ENCODE results near the gene MRC2. TPM values are rescaled to one million over a fixed set of nuclear protein-coding genes. Genes with fewer than 3 reads are reported as not detected.
A peak's percentile ranks its signal among the peaks of the same experiment; 100 is the strongest.

Gene MRC2
- polyA plus RNA-seq, 2 of the 4 experiments (the other 2 are of a cell fraction), result 20.2 to 57.3 TPM

- FAIRE-seq (no peak), ATAC-seq (no peak), DNase-seq (ENCODE audit: low read depth in 1 of 2, low spot score in 1 of 2) (no peak)
- Histone ChIP-seq H3K27ac (no peak overlapping the region), H3K4me3 (no peak overlapping the region), H3K4me1 (peaks cover 21% of the 10 kb centered on the region), H3K4me2 (no peak overlapping the region), H3K9me3 (peaks cover 19% of the 10 kb centered on the region)
- no peak for TF ChIP-seq FOXS1 (CRISPR knock-in tag; IDR thresholded peaks at IDR 0.05)
- TF ChIP-seq ZC3H11A (IDR thresholded peaks at IDR 0.05), result no peak
- TF ChIP-seq BHLHE40 (IDR thresholded peaks at IDR 0.05; ENCODE audit: low read depth, low read length), result no peak
- TF ChIP-seq EHMT2 (IDR thresholded peaks at IDR 0.05; ENCODE audit: low read depth), result no peak
- TF ChIP-seq ESRRA (IDR thresholded peaks at IDR 0.05; ENCODE audit: borderline replicate concordance, low read length), result no peak
- no peak for TF ChIP-seq PHF8 (IDR thresholded peaks at IDR 0.05; ENCODE audit: borderline replicate concordance, low read depth)
- no peak for TF ChIP-seq HEYL (CRISPR knock-in tag; IDR thresholded peaks at IDR 0.05)
- TF ChIP-seq KDM5A (IDR thresholded peaks at IDR 0.05), result no peak
- WGBS (ENCODE audit: missing lambda C conversion rate), result 88% methylated on average over 9 of the region's 9 CpGs
- ChIA-PET CTCF (interaction anchor here (1.1 to 6.3 kb wide), 5 partner anchors 14 to 261 kb away, joined by 3 to 39 read pairs (median 5); no protein-coding TSS in a partner anchor), POLR2A (no interaction called here)
Measured at GRCh38 chr17:62707425-62707739, 79.9 kb downstream of the MRC2 start.

- DNase-seq (ENCODE audit: low read depth in 1 of 2, low spot score in 1 of 2), result peak in 1 of 2 experiments; percentile 58
Measured at GRCh38 chr17:62708587-62708986, 81.1 kb downstream of the MRC2 start.

GRCh38 chr17:62712171-62712581 is 84.7 kb downstream of the MRC2 start:
- ChIA-PET POLR2A (no interaction called here), CTCF (interaction anchor here (0.6 to 4.5 kb wide), 8 partner anchors 8 to 695 kb away, joined by 3 to 23 read pairs (median 4); no protein-coding TSS in a partner anchor)
- FAIRE-seq (no peak), DNase-seq (ENCODE audit: low read depth in 1 of 2, low spot score in 1 of 2) (no peak), ATAC-seq (no peak)
- Histone ChIP-seq H3K4me3 (no peak overlapping the region), H3K27ac (0 out of 6 replicates have a peak overlapping the region, but pooled peaks of 1 of the 2 experiments have one; percentile 10), H3K4me1 (0 out of 3 replicates have a peak, but pooled peaks cover 9% of the 10 kb centered on the region), H3K9me3 (peaks cover 19% of the 10 kb centered on the region), H3K4me2 (no peak overlapping the region)
- 80% methylated on average over 8 of the region's 8 CpGs for WGBS (ENCODE audit: missing lambda C conversion rate)
- TF ChIP-seq NR3C1 (IDR thresholded peaks at IDR 0.05) (no peak), CHD4 (IDR thresholded peaks at IDR 0.05; ENCODE audit: borderline replicate concordance) (no peak), KDM1A (IDR thresholded peaks at IDR 0.05; ENCODE audit: low read depth) (no peak), HES2 (IDR thresholded peaks at IDR 0.05) (no peak), RCOR1 (IDR thresholded peaks at IDR 0.05; ENCODE audit: low read depth, low read length) (no peak), MAX (IDR thresholded peaks at IDR 0.05) (no peak), E2F6 (IDR thresholded peaks at IDR 0.05; ENCODE audit: borderline replicate concordance, low read depth) (no peak), REST (IDR thresholded peaks at IDR 0.05) (no peak), FOSL2 (IDR thresholded peaks at IDR 0.05) (no peak), FOSL2 (CRISPR knock-in tag; IDR thresholded peaks at IDR 0.05) (no peak), JUN (IDR thresholded peaks at IDR 0.05) (no peak), HEYL (CRISPR knock-in tag; IDR thresholded peaks at IDR 0.05) (no peak), JUNB (IDR thresholded peaks at IDR 0.05) (no peak), MAFK (IDR thresholded peaks at IDR 0.05; ENCODE audit: partially characterized antibody) (no peak), EP300 (IDR thresholded peaks at IDR 0.05) (no peak), ATOH8 (CRISPR knock-in tag; IDR thresholded peaks at IDR 0.05; ENCODE audit: low read depth) (no peak), TP53 (CRISPR knock-in tag; IDR thresholded peaks at IDR 0.05) (no peak), USF2 (IDR thresholded peaks at IDR 0.05) (no peak), ZSCAN20 (CRISPR knock-in tag; IDR thresholded peaks at IDR 0.05) (no peak), BHLHE40 (IDR thresholded peaks at IDR 0.05; ENCODE audit: low read depth, low read length) (no peak)

More at GRCh38 chr17:62708587-62708986, 81.1 kb downstream of the MRC2 start:
- TF ChIP-seq FOSL2 (IDR thresholded peaks at IDR 0.05), result no peak
- TF ChIP-seq FOSL2 (CRISPR knock-in tag; IDR thresholded peaks at IDR 0.05), result peak; percentile 58; the same call in 1 of the 2 replicates
- no peak for TF ChIP-seq MAX (IDR thresholded peaks at IDR 0.05)
- Histone ChIP-seq H3K4me2 (no peak overlapping the region), H3K9me3 (peaks cover 19% of the 10 kb centered on the region), H3K4me3 (no peak overlapping the region), H3K27ac (no peak overlapping the region), H3K4me1 (peaks cover 8% of the 10 kb centered on the region)
- 18% methylated on average over 2 of the region's 2 CpGs for WGBS (ENCODE audit: missing lambda C conversion rate)
- ChIA-PET POLR2A (no interaction called here), CTCF (interaction anchor here (0.5 to 1.9 kb wide), 8 partner anchors 9 to 278 kb away, joined by 3 to 11 read pairs (median 4); no protein-coding TSS in a partner anchor)
- no peak for ATAC-seq
- FAIRE-seq, result no peak

Data from A549 (cell line).